ENCODE data around the gene GPATCH2.

DNA sequence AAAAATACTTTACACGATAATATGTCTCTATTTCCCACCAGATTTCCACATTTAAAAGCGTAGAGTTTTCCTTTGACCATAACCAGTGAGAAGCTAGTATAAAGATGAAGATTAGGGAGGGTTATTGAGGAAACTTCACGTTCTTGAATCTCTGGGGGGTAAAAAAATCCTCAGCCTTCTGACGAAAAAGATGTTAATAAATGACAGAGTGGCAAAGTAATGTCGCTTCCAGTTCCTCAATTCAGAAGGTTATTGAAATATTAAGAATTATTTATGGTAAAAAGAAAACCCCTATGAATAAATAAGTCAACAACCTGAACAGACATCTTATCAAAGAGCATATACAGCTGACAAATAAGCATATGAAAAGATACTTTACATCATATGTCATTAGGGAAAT lies 241.0 kb downstream of the GPATCH2 start:
- TF ChIP-seq, protein P1, sequence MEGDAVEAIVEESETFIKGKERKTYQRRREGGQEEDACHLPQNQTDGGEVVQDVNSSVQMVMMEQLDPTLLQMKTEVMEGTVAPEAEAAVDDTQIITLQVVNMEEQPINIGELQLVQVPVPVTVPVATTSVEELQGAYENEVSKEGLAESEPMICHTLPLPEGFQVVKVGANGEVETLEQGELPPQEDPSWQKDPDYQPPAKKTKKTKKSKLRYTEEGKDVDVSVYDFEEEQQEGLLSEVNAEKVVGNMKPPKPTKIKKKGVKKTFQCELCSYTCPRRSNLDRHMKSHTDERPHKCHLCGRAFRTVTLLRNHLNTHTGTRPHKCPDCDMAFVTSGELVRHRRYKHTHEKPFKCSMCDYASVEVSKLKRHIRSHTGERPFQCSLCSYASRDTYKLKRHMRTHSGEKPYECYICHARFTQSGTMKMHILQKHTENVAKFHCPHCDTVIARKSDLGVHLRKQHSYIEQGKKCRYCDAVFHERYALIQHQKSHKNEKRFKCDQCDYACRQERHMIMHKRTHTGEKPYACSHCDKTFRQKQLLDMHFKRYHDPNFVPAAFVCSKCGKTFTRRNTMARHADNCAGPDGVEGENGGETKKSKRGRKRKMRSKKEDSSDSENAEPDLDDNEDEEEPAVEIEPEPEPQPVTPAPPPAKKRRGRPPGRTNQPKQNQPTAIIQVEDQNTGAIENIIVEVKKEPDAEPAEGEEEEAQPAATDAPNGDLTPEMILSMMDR (IDR thresholded peaks at IDR 0.05), result no peak
- no peak for TF ChIP-seq POLR2AphosphoS5 (IDR thresholded peaks at IDR 0.05; ENCODE audit: low read depth, low read length)
- TF ChIP-seq, protein P2, sequence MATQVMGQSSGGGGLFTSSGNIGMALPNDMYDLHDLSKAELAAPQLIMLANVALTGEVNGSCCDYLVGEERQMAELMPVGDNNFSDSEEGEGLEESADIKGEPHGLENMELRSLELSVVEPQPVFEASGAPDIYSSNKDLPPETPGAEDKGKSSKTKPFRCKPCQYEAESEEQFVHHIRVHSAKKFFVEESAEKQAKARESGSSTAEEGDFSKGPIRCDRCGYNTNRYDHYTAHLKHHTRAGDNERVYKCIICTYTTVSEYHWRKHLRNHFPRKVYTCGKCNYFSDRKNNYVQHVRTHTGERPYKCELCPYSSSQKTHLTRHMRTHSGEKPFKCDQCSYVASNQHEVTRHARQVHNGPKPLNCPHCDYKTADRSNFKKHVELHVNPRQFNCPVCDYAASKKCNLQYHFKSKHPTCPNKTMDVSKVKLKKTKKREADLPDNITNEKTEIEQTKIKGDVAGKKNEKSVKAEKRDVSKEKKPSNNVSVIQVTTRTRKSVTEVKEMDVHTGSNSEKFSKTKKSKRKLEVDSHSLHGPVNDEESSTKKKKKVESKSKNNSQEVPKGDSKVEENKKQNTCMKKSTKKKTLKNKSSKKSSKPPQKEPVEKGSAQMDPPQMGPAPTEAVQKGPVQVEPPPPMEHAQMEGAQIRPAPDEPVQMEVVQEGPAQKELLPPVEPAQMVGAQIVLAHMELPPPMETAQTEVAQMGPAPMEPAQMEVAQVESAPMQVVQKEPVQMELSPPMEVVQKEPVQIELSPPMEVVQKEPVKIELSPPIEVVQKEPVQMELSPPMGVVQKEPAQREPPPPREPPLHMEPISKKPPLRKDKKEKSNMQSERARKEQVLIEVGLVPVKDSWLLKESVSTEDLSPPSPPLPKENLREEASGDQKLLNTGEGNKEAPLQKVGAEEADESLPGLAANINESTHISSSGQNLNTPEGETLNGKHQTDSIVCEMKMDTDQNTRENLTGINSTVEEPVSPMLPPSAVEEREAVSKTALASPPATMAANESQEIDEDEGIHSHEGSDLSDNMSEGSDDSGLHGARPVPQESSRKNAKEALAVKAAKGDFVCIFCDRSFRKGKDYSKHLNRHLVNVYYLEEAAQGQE (IDR thresholded peaks at IDR 0.05; ENCODE audit: insufficient read depth in 1 of 2, low read depth in 2 of 2, low read length in 1 of 2), result no peak
- no peak for TF ChIP-seq TCF7L2 (IDR thresholded peaks at IDR 0.05; ENCODE audit: low read depth, low read length)
- TF ChIP-seq SIN3A (IDR thresholded peaks at IDR 0.05; ENCODE audit: borderline replicate concordance, insufficient read depth, low read depth, low read length), result no peak
